Measurements from ENCODE around the gene ERN1.
A peak's percentile ranks its signal among the peaks of the same experiment; 100 is the strongest.

Gene ERN1

GRCh38 chr17:64158406-64158805 is 28.5 kb upstream of the ERN1 start:
- no peak for DNase-seq

- no peak for DNase-seq
Measured at GRCh38 chr17:64157669-64158180, 27.8 kb upstream of the ERN1 start.

DNA sequence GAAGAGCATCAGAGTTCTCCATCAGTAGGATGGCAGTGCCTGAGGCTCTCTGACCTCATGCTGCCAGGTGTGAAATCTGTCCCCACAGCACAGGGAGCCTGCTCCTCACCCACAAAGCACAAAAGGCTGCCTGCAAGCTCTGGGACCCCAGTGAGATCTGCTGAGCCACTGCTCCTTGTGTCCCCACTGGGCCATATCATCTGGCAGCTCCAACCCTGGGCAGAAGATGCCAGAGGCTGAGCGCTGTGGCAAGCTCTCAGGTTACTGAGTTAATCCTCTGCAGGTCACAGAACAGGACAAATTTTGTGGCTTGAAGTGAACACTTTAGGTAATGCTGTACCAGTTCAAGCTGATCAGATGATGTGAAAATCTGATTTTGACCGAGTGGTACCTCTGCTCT is 26.7 kb upstream of the ERN1 start:
- DNase-seq = peak in 3 of 51 donors; percentile 14 to 34 (median 17)

GRCh38 chr17:64155751-64156544 is 26.0 kb upstream of the ERN1 start:
- DNase-seq = peak in 49 of 51 donors; percentile 15 to 93 (median 71)

DNA sequence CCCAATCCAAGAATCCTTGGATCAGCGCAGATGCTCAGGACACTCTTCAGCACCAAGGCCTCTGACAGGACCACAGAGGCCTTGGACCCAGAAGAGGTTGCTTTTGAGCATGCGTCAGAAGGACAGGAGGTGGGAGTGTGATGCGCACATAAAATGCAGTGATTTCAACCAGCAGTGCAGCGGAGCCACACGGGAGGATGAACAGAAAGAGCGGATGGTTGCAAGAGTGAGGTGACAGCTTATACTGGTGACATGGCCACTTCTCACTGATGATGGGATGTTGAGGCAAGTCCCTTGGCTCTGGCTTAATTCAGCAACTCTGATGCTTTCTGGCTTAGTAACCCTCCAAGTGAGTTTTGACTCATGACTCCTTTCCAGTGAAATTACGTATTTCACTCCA is 25.2 kb upstream of the ERN1 start:
- no peak for DNase-seq

GRCh38 chr17:64154717-64155116 is 24.8 kb upstream of the ERN1 start:
- DNase-seq = peak in 18 of 51 donors; percentile 10 to 63 (median 25)

DNA sequence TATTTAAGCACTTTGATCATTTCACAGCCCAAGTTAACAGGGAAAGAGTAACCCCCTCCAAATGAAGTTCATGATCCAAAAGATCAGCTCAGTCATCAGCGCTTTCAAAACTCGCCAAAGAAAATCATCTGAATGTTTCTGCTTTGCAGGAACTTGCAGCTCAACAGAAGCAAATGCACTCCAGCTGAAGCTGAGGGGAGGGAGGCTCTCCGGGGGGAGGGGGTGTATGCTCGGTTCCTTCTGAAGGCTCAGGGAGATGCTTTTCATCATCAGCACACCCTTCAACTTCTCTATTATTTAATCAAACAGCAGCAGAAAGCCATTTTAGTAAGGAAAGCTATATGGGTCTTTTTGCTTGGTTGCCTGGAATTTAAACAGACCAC is 24.4 kb upstream of the ERN1 start:
- DNase-seq = no peak

DNA sequence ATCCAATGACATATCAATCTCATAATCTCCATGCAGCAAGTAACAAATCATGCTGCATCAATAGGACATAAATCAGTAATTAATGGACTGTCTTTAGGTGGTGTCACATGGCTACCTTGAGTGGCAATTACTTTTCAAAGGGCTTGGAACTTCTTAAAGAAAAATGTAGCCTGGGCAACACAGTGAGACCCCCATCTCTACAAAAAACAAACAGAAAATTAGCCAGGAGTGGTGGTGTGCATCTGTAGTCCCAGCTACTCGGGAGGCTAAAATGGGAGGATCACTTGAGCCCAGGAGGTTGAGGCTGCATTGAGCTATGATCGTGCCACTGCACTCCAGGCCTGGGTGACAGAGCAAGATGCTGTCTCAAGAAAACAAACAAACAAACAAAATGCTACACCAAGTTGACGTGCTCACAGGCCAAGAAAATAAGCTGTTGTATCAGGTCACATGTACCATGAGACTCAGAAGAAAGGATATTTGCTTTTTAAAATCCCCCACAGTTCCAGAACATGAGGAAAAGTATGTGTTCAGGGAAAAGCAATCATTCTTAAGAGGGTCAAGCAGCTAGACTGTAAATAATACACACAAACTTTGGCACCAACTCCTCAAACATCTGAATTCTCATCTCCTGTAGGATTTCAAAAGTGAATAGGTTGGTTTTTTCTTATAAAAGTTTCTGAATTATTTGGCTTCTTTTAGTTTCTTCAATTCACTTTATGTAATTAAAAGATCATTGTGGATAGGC is 23.8 kb upstream of the ERN1 start:
- no peak for DNase-seq

- DNase-seq = no peak
Measured at GRCh38 chr17:64152428-64153125, 22.6 kb upstream of the ERN1 start.

GRCh38 chr17:64151016-64151368 is 21.0 kb upstream of the ERN1 start:
- no peak for DNase-seq

DNA sequence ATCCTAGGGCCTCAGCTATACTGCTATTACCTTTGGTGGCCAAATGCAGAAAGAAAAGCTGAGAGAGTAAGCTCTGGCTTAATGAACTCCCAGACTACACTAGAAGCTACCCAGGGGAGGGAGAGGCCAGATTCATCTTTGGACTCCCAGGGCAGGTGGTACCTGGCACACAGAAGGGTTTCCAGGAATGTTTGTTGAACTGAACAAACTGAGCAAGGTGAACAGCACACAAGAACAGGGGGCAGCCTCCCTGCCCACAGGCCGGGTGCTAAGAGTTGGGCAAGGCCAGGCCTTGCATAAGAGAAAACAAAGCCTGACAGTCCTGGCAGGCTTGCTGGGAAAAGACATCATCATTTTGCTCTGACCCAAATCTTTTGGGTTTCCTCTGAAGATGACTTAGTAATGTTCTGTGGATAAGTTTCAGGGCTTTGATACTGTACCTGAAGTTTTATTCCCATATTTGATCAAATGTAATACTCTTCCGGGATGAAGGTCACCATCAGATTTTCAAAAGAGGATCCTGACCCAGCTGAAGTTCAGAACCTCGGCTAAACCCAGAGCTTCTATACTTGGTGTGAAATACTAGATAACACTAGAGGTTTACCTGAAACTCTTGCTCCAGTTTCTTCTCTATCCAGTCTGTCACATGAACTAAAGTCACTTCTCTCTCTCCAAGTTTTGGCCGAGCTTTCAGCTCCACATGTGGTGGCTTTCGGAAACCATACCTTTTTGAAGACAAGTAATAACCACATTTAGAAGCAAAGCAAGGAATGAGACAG is 20.5 kb upstream of the ERN1 start:
- DNase-seq = peak in 3 of 51 donors; percentile 14 to 38 (median 16)

DNA sequence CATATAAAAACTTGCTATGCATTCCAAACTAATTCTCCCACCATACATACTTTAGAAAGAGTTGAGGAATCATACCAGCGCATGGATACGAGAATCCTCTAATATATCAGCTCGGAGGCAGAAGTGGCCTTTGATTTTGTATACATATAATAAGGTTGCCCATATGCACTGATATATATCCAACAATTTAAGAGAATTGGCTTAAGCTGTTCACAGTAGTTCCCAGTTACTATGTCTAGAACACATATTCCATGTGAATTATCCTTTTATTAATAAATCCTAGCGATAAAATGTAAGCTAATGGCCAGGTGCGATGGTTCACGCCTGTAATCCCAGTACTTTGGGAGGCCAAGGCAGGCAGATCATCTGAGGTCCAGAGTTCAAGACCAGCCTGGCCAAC is 19.3 kb upstream of the ERN1 start:
- no peak for DNase-seq

DNA sequence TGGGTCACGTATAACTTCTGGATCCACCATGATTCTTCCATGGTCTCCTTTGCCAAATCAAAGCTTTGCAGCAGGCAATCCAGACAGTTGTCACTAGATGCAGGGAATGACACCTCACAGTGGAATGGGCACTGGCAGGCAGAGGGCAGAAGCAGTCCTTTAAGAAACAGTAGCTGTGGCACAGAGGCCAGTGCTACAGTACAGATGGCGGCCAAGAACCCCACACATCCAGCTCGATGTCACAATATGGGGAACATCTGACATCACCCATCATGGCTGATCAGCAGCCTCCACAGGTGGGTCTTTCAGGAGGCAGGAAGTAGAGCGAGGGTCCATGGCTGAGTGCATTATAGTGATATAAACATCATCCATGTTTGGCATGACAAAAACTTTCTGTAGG is 18.8 kb upstream of the ERN1 start:
- peak in 21 of 51 donors; percentile 19 to 58 (median 36) for DNase-seq

DNA sequence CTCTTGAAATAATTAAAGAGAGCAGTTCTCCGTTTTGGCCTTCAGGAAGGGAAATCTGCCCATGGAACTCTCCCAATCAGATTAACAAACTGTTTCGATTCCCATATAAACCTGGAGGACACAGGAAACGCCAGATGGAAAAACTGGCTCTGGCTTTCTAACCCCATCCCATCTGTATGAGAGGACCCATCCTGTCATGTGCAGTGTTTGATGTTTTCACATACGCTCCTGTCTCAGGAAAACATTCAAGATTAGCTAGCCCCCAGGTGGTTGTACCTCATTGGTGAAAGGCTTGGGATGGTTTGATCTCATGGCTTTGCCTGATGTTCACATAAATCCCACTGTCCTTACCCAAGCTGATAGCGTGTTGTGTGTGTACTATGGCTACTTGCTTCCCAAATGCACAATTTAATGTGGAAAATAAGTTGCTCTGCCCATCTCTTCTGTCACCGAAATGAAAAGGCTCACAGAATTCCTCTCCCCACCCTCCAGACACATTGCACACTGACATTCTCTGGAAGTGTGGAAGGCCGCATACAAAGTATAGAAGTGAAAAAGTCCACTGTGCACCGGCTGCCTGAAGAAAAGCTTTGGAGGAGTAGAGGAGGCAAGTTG is 18.2 kb upstream of the ERN1 start:
- no peak for DNase-seq

- no peak for DNase-seq
Measured at GRCh38 chr17:64147110-64148016, 17.4 kb upstream of the ERN1 start.

GRCh38 chr17:64146418-64147109 is 16.6 kb upstream of the ERN1 start:
- peak in 37 of 51 donors; percentile 22 to 75 (median 56) for DNase-seq

DNA sequence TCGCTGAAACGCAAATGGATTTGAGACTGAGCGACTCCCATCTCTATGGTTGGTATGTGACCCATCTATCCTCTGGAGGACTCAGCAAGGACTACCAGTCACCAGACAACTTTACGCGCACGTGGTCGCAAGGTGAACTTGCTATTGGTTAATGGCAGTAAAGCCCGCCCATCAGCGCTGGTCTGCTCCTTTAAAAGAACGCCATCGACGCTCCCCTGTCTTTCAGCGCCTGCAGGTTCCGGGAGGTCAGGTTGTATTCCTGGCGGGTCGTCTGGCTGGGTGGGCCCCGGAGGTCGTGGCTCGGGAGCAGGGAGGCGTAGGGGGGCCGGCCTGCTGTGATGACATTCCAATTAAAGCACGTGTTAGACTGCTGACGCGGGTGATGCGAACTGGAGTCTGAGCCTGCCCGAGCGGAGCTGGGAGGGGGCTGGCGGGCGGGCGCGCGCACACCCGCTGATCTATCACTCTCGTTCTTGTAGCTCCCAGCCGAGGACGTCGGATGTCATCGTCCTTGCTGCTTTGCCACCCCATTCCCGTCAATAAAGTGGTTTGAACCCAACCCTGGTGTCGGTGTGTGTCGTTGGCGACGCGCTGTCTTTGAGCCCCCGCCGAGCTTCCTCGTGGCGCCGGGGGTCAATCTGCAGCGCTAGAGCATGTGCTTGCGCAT is 15.9 kb upstream of the ERN1 start:
- peak; percentile 57 to 100 (median 96) for DNase-seq

- DNase-seq = no peak
Measured at GRCh38 chr17:64145375-64145750, 15.4 kb upstream of the ERN1 start.

DNA sequence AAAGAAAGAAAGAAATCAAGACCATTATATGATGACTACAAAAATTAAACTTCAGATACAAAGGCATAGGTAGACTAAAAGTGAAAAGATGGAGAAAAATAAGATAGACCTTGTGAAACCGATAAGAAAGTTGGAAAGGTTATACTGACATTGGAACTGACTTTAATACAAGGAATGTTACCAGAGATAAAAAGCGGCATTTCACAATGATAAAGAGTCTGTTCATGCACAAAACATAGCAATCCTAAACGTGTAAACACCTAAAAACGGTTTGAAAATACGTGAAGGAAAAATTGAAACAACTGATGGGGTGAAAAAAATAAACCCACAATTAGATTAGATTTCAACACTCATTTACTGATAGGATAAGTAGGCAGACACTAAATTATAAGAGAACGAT is 9.6 kb upstream of the ERN1 start:
- DNase-seq = no peak

Data from hypothalamus (tissue), 51 donors.